Gastrocnemius medialis (tissue), 4 donors: ENCODE results near the gene MAPK12. TPM values are rescaled to one million over a fixed set of nuclear protein-coding genes. Genes with fewer than 3 reads are reported as not detected.

Experiments used
- ATAC-seq, 2 donors: fragments of 150-250 bp; one replicate each; pipeline ENCODE4 v1.9.1; 2016
- DNase-seq, 2 donors: peaks; one replicate each; pipeline ENCODE4 v3.0.0-alpha.2; 2019
- H3K27ac ChIP-seq, 4 donors: fragments of 200-600 bp; sonication (generic); 1 replicate in 1 of 4; 2 replicates in 3 of 4; pipeline ENCODE4 v1.5.1; 2016 to 2018; ENCODE audit warnings: mild to moderate bottlenecking in 2 of 4, moderate library complexity in 1 of 4
- H3K27me3 ChIP-seq, 3 donors: fragments of 200-600 bp; sonication (generic) in 2 of 3; 1 replicate in 1 of 3; 2 replicates in 2 of 3; pipeline versions ENCODE4 v1.5.1 to v1.6.0; 2016 to 2019; ENCODE audit warnings: mild to moderate bottlenecking in 1 of 3, moderate library complexity in 1 of 3
- H3K36me3 ChIP-seq, 2 donors: fragments of 200-600 bp; sonication (generic) in 1 of 2; one replicate each; pipeline ENCODE4 v1.5.1; 2017 to 2018
- H3K4me1 ChIP-seq, 2 donors: fragments of 200-600 bp; sonication (generic) in 1 of 2; one replicate each; pipeline ENCODE4 v1.5.1; 2016 to 2017; ENCODE audit warnings: mild to moderate bottlenecking in 2 of 2
- H3K4me3 ChIP-seq, 4 donors: fragments of 200-600 bp; sonication (generic) in 3 of 4; 1 replicate in 1 of 4; 2 replicates in 3 of 4; pipeline ENCODE4 v1.5.1; 2016 to 2019; ENCODE audit warnings: mild to moderate bottlenecking in 2 of 4
- H3K9me3 ChIP-seq, 3 donors: fragments of 200-600 bp; sonication (generic) in 2 of 3; 1 replicate in 1 of 3; 2 replicates in 2 of 3; pipeline ENCODE4 v1.5.1; 2016 to 2019
- CTCF ChIP-seq, 5 experiments: fragments of 450-650 bp in 3 of 5; fragments of 200-600 bp in 2 of 5; sonication (generic) in 2 of 5; IDR thresholded peaks in 4 of 5; conservative IDR thresholded peaks in 1 of 5; 1 replicate in 4 of 5; 2 replicates in 1 of 5; pipeline ENCODE4 v1.5.1; 2016 to 2019; ENCODE audit warnings: antibody characterized with exemption in 5 of 5, mild to moderate bottlenecking in 3 of 5, moderate library complexity in 3 of 5
- POLR2A ChIP-seq, 2 donors: fragments of 450-650 bp; IDR thresholded peaks; one replicate each; pipeline ENCODE4 v1.6.1; 2017; ENCODE audit warnings: antibody characterized with exemption in 2 of 2, mild to moderate bottlenecking in 2 of 2, moderate library complexity in 2 of 2
- in situ Hi-C, 4 donors: fragments of 200-750 bp; cut with MboI; loops; one replicate each; pipeline versions ENCODE4 v1.15.0 to v1.8.0; 2017; ENCODE audit warnings: low sequenced_read_pairs in 4 of 4
- intact Hi-C: fragments of 100-400 bp; cut with DNase I; formaldehyde crosslinking; loops from one replicate; pipeline ENCODE4 v1.15.1; 2023; ENCODE audit warnings: low total_unique reads
- total RNA-seq, 4 donors: library from RNA; depleted of rRNA; stranded (reverse); fragments of >200 nt; gene quantifications; one replicate each; pipeline versions ENCODE4 v1.1.0 to v1.2.3, GENCODE V29; 2016

Gene MAPK12
- total RNA-seq, 4 donors from 2014 or later: 126 to 290 (median 219) TPM

GRCh38 chr22:50259302-50259701 is 2.2 kb downstream of the MAPK12 start:
- Histone ChIP-seq H3K27me3 (no peaks in the 10 kb centered on the region), H3K36me3 (peaks cover 0 to 8% of the 10 kb centered on the region in 2 donors), H3K4me3 (peak overlapping the region; percentile 27 to 77 (median 50)), H3K27ac (peak overlapping the region; percentile 93 to 99 (median 98)), H3K9me3 (no peaks in the 10 kb centered on the region), H3K4me1 (peaks cover 41 to 63% of the 10 kb centered on the region in 2 donors)
- intact Hi-C loops (loop anchor here (2.0 kb wide), 1 partner anchor 297 kb away; no protein-coding TSS in a partner anchor), in situ Hi-C loops (loop anchor here in 2 of 4 donors (10.0 kb wide), 2 partner anchors 65 to 75 kb away; partner anchors contain the start of gene DENND6B (in 1 of the 2))
- ATAC-seq (peak; percentile 20 to 21), DNase-seq (peak; percentile 64 to 85)
- TF ChIP-seq CTCF (IDR thresholded peaks at IDR 0.05 in 4 of 5, conservative IDR thresholded peaks at IDR 0.05 in 1 of 5) (no peak), POLR2A (IDR thresholded peaks at IDR 0.05) (peak in 1 of 2 donors; percentile 36)

GRCh38 chr22:50258361-50259292 is 2.9 kb downstream of the MAPK12 start:
- intact Hi-C loops (loop anchor here (1.0 to 2.0 kb wide), 2 partner anchors 14 to 296 kb away; no protein-coding TSS in a partner anchor), in situ Hi-C loops (loop anchor here in 2 of 4 donors (10.0 kb wide), 2 partner anchors 66 to 76 kb away; partner anchors contain the start of gene DENND6B (in 1 of the 2))
- peaks cover 40 to 63% of the 10 kb centered on the region in 2 donors for H3K4me1 ChIP-seq
- no peaks in the 10 kb centered on the region for H3K9me3 ChIP-seq
- peaks cover 0 to 11% of the 10 kb centered on the region in 2 donors for H3K36me3 ChIP-seq
- peak overlapping the region; percentile 93 to 99 (median 98) for H3K27ac ChIP-seq
- H3K4me3 ChIP-seq: peak overlapping the region; percentile 34 to 77 (median 52)
- DNase-seq (peak; percentile 92 to 98), ATAC-seq (peak; percentile 50 to 61)
- peak; percentile 40 to 73 for TF ChIP-seq POLR2A (IDR thresholded peaks at IDR 0.05)
- TF ChIP-seq CTCF (IDR thresholded peaks at IDR 0.05 in 4 of 5, conservative IDR thresholded peaks at IDR 0.05 in 1 of 5): no peak
- H3K27me3 ChIP-seq: no peaks in the 10 kb centered on the region

- Histone ChIP-seq H3K4me3 (peak overlapping the region in 1 of 4 donors; percentile 16), H3K36me3 (peaks cover 0 to 12% of the 10 kb centered on the region in 2 donors), H3K9me3 (no peaks in the 10 kb centered on the region), H3K27me3 (no peaks in the 10 kb centered on the region), H3K4me1 (peaks cover 31 to 53% of the 10 kb centered on the region in 2 donors), H3K27ac (peak overlapping the region; percentile 93 to 99 (median 98))
- intact Hi-C loops: loop anchor here (1.0 to 2.0 kb wide), 2 partner anchors 13 to 295 kb away; no protein-coding TSS in a partner anchor
- DNase-seq: peak; percentile 52 to 92
- TF ChIP-seq POLR2A (IDR thresholded peaks at IDR 0.05) (no peak), CTCF (IDR thresholded peaks at IDR 0.05 in 4 of 5, conservative IDR thresholded peaks at IDR 0.05 in 1 of 5) (no peak)
- ATAC-seq: peak; percentile 7 to 16
- in situ Hi-C loops: loop anchor here in 2 of 4 donors (10.0 kb wide), 2 partner anchors 67 to 77 kb away; partner anchors contain the start of gene DENND6B (in 1 of the 2)
These were observed 3.8 kb downstream of the MAPK12 start for GRCh38 chr22:50257451-50258360.

GRCh38 chr22:50257041-50257440 is 4.4 kb downstream of the MAPK12 start:
- Histone ChIP-seq H3K4me1 (peaks cover 24 to 47% of the 10 kb centered on the region in 2 donors), H3K27ac (peak overlapping the region; percentile 93 to 99 (median 98)), H3K36me3 (peaks cover 0 to 12% of the 10 kb centered on the region in 2 donors), H3K4me3 (no peak overlapping the region), H3K9me3 (no peaks in the 10 kb centered on the region), H3K27me3 (no peaks in the 10 kb centered on the region)
- intact Hi-C loops: no loop called here
- ATAC-seq (no peak), DNase-seq (peak in 1 of 2 donors; percentile 58)
- TF ChIP-seq CTCF (IDR thresholded peaks at IDR 0.05 in 4 of 5, conservative IDR thresholded peaks at IDR 0.05 in 1 of 5) (no peak), POLR2A (IDR thresholded peaks at IDR 0.05) (no peak)
- in situ Hi-C loops: loop anchor here in 2 of 4 donors (10.0 kb wide), 2 partner anchors 68 to 78 kb away; partner anchors contain the start of gene DENND6B (in 1 of the 2)
